SJCRH30 (cell line): ENCODE results near the gene CARD11. TPM values are rescaled to one million over a fixed set of nuclear protein-coding genes. Genes with fewer than 3 reads are reported as not detected.
A peak's percentile ranks its signal among the peaks of the same experiment; 100 is the strongest.

ENCODE experiments used
- DNase-seq, 2 experiments: peaks; one replicate each; pipeline ENCODE4 v3.0.0-alpha.2; 2015 to 2020
- H3K27ac ChIP-seq: fragments of 250-450 bp; sonication (Bioruptor Pico); 2 replicates; pipeline ENCODE4 v1.5.1; 2020; ENCODE audit warnings: mild to moderate bottlenecking, moderate library complexity
- H3K27me3 ChIP-seq: fragments of 250-450 bp; sonication (Bioruptor Pico); 2 replicates; pipeline ENCODE4 v1.5.1; 2020; ENCODE audit warnings: mild to moderate bottlenecking, moderate library complexity
- H3K36me3 ChIP-seq: fragments of 250-450 bp; sonication (Bioruptor Pico); 2 replicates; pipeline ENCODE4 v1.5.1; 2020; ENCODE audit warnings: mild to moderate bottlenecking, moderate library complexity
- H3K4me1 ChIP-seq: fragments of 250-450 bp; sonication (Bioruptor Pico); 2 replicates; pipeline ENCODE4 v1.5.1; 2020; ENCODE audit warnings: mild to moderate bottlenecking, moderate library complexity
- H3K4me3 ChIP-seq: fragments of 250-450 bp; sonication (Bioruptor Pico); 2 replicates; pipeline ENCODE4 v1.5.1; 2020; ENCODE audit warnings: mild to moderate bottlenecking, moderate library complexity
- H3K9me3 ChIP-seq: fragments of 250-450 bp; sonication (Bioruptor Pico); replicated peaks from 2 replicates; pipeline ENCODE4 v1.5.1; 2020; ENCODE audit warnings: mild to moderate bottlenecking, moderate library complexity
- total RNA-seq: library from RNA; depleted of rRNA; stranded (reverse); fragments of >200 nt; shearing (Covaris generic); gene quantifications from 2 replicates; pipeline ENCODE4 v1.2.3, GENCODE V29; 2014

CARD11 gene
- total RNA-seq, 1 experiment from 2014 or later = not detected

- DNase-seq = no peak
- H3K36me3 ChIP-seq = no peaks in the 10 kb centered on the region
- H3K27ac ChIP-seq = no peak overlapping the region
- H3K9me3 ChIP-seq = no peaks in the 10 kb centered on the region
- H3K4me3 ChIP-seq = no peak overlapping the region
- no peaks in the 10 kb centered on the region for H3K4me1 ChIP-seq
- no peaks in the 10 kb centered on the region for H3K27me3 ChIP-seq
Measured at GRCh38 chr7:3020416-3020815, 23.3 kb downstream of the CARD11 start.

- H3K4me3 ChIP-seq = no peak overlapping the region
- no peaks in the 10 kb centered on the region for H3K4me1 ChIP-seq
- H3K9me3 ChIP-seq = no peaks in the 10 kb centered on the region
- H3K36me3 ChIP-seq = no peaks in the 10 kb centered on the region
- no peak for DNase-seq
- no peaks in the 10 kb centered on the region for H3K27me3 ChIP-seq
- no peak overlapping the region for H3K27ac ChIP-seq
Measured at GRCh38 chr7:3019801-3020200, 23.9 kb downstream of the CARD11 start.

- Histone ChIP-seq H3K4me3 (no peak overlapping the region), H3K36me3 (no peaks in the 10 kb centered on the region)
Measured at GRCh38 chr7:3013975-3014792, 29.5 kb downstream of the CARD11 start.

GRCh38 chr7:3011211-3011852, 32.3 kb downstream of the CARD11 start:
- no peak for DNase-seq
- H3K36me3 ChIP-seq = no peaks in the 10 kb centered on the region
- H3K9me3 ChIP-seq = no peaks in the 10 kb centered on the region
- H3K27ac ChIP-seq = no peak overlapping the region
- 0 out of 2 replicates have a peak, but pooled peaks cover 2% of the 10 kb centered on the region for H3K27me3 ChIP-seq
- no peak overlapping the region for H3K4me3 ChIP-seq
- H3K4me1 ChIP-seq = no peaks in the 10 kb centered on the region

More at GRCh38 chr7:3013975-3014792, 29.5 kb downstream of the CARD11 start:
- Histone ChIP-seq H3K9me3 (no peaks in the 10 kb centered on the region), H3K27ac (no peak overlapping the region), H3K4me1 (no peaks in the 10 kb centered on the region), H3K27me3 (0 out of 2 replicates have a peak, but pooled peaks cover 2% of the 10 kb centered on the region)
- no peak for DNase-seq

- Histone ChIP-seq H3K4me1 (no peaks in the 10 kb centered on the region), H3K4me3 (no peak overlapping the region), H3K27me3 (0 out of 2 replicates have a peak, but pooled peaks cover 2% of the 10 kb centered on the region), H3K36me3 (no peaks in the 10 kb centered on the region), H3K9me3 (no peaks in the 10 kb centered on the region), H3K27ac (no peak overlapping the region)
- no peak for DNase-seq
Measured at GRCh38 chr7:3010161-3010560, 33.5 kb downstream of the CARD11 start.

- Histone ChIP-seq H3K4me3 (no peak overlapping the region), H3K36me3 (no peaks in the 10 kb centered on the region), H3K27me3 (0 out of 2 replicates have a peak, but pooled peaks cover 2% of the 10 kb centered on the region), H3K4me1 (no peaks in the 10 kb centered on the region), H3K9me3 (no peaks in the 10 kb centered on the region), H3K27ac (no peak overlapping the region)
- DNase-seq = no peak
Measured at GRCh38 chr7:3009086-3009485, 34.6 kb downstream of the CARD11 start.

GRCh38 chr7:3008386-3008785, 35.3 kb downstream of the CARD11 start:
- H3K27me3 ChIP-seq = 0 out of 2 replicates have a peak, but pooled peaks cover 2% of the 10 kb centered on the region
- no peak for DNase-seq
- H3K27ac ChIP-seq = no peak overlapping the region
- H3K4me3 ChIP-seq = no peak overlapping the region
- no peaks in the 10 kb centered on the region for H3K36me3 ChIP-seq
- H3K4me1 ChIP-seq = no peaks in the 10 kb centered on the region
- no peaks in the 10 kb centered on the region for H3K9me3 ChIP-seq

- DNase-seq = no peak
- no peaks in the 10 kb centered on the region for H3K9me3 ChIP-seq
- 0 out of 2 replicates have a peak, but pooled peaks cover 2% of the 10 kb centered on the region for H3K27me3 ChIP-seq
- H3K36me3 ChIP-seq = no peaks in the 10 kb centered on the region
- no peak overlapping the region for H3K4me3 ChIP-seq
- no peaks in the 10 kb centered on the region for H3K4me1 ChIP-seq
- H3K27ac ChIP-seq = no peak overlapping the region
Measured at GRCh38 chr7:3007696-3008095, 36.0 kb downstream of the CARD11 start.

- H3K4me1 ChIP-seq = no peaks in the 10 kb centered on the region
- no peaks in the 10 kb centered on the region for H3K9me3 ChIP-seq
- H3K36me3 ChIP-seq = no peaks in the 10 kb centered on the region
- no peak overlapping the region for H3K4me3 ChIP-seq
- no peak overlapping the region for H3K27ac ChIP-seq
- DNase-seq = no peak
- no peaks in the 10 kb centered on the region for H3K27me3 ChIP-seq
Measured at GRCh38 chr7:3005257-3005656, 38.4 kb downstream of the CARD11 start.

GRCh38 chr7:3003936-3004335, 39.7 kb downstream of the CARD11 start:
- Histone ChIP-seq H3K27ac (no peak overlapping the region), H3K36me3 (no peaks in the 10 kb centered on the region), H3K27me3 (no peaks in the 10 kb centered on the region), H3K4me1 (no peaks in the 10 kb centered on the region), H3K4me3 (no peak overlapping the region), H3K9me3 (no peaks in the 10 kb centered on the region)
- no peak for DNase-seq

GRCh38 chr7:3002631-3003030, 41.0 kb downstream of the CARD11 start:
- no peaks in the 10 kb centered on the region for H3K36me3 ChIP-seq
- no peak overlapping the region for H3K27ac ChIP-seq
- H3K9me3 ChIP-seq = no peaks in the 10 kb centered on the region
- H3K4me3 ChIP-seq = no peak overlapping the region
- H3K27me3 ChIP-seq = no peaks in the 10 kb centered on the region
- H3K4me1 ChIP-seq = no peaks in the 10 kb centered on the region
- no peak for DNase-seq

GRCh38 chr7:3000566-3000965, 43.1 kb downstream of the CARD11 start:
- no peaks in the 10 kb centered on the region for H3K9me3 ChIP-seq
- H3K4me1 ChIP-seq = no peaks in the 10 kb centered on the region
- H3K27ac ChIP-seq = no peak overlapping the region
- no peaks in the 10 kb centered on the region for H3K27me3 ChIP-seq
- H3K36me3 ChIP-seq = no peaks in the 10 kb centered on the region
- H3K4me3 ChIP-seq = no peak overlapping the region
- DNase-seq = no peak

GRCh38 chr7:2999078-2999500, 44.6 kb downstream of the CARD11 start:
- H3K36me3 ChIP-seq = no peaks in the 10 kb centered on the region
- H3K27me3 ChIP-seq = no peaks in the 10 kb centered on the region
- H3K9me3 ChIP-seq = no peaks in the 10 kb centered on the region
- DNase-seq = no peak
- H3K27ac ChIP-seq = no peak overlapping the region
- H3K4me3 ChIP-seq = no peak overlapping the region
- no peaks in the 10 kb centered on the region for H3K4me1 ChIP-seq

- H3K36me3 ChIP-seq = no peaks in the 10 kb centered on the region
- no peaks in the 10 kb centered on the region for H3K27me3 ChIP-seq
- no peak overlapping the region for H3K27ac ChIP-seq
- DNase-seq = peak in 1 of 2 experiments; percentile 16
- H3K4me1 ChIP-seq = no peaks in the 10 kb centered on the region
- H3K4me3 ChIP-seq = no peak overlapping the region
- H3K9me3 ChIP-seq = peaks cover under 1% of the 10 kb centered on the region; the same call in 1 of the 2 replicates
Measured at GRCh38 chr7:2997014-2997413, 46.7 kb downstream of the CARD11 start.

GRCh38 chr7:2996141-2996540, 47.5 kb downstream of the CARD11 start:
- Histone ChIP-seq H3K27me3 (no peaks in the 10 kb centered on the region), H3K4me1 (no peaks in the 10 kb centered on the region), H3K36me3 (no peaks in the 10 kb centered on the region), H3K27ac (no peak overlapping the region), H3K9me3 (peaks cover 5% of the 10 kb centered on the region; the same call in 1 of the 2 replicates), H3K4me3 (no peak overlapping the region)
- DNase-seq = no peak
